HEK293 (cell line): ENCODE data around the gene OPN5.

Experiments
- CTCF ChIP-seq: fragments of 450-650 bp; formaldehyde crosslinking; IDR thresholded peaks from 2 replicates; pipeline ENCODE4 v1.5.1; 2016; ENCODE audit warnings: missing biosample characterization, missing genetic modification characterization
- HOXC10 ChIP-seq: sonication (generic); formaldehyde crosslinking; IDR thresholded peaks from 2 replicates; pipeline ENCODE4 v1.8.1; 2023; ENCODE audit warnings: mild to moderate bottlenecking, missing genetic modification reagents
- OSR2 ChIP-seq: fragments of 450-650 bp; formaldehyde crosslinking; IDR thresholded peaks from 2 replicates; pipeline ENCODE4 v1.5.1; 2016; ENCODE audit warnings: missing biosample characterization, missing genetic modification characterization
- PBX3 ChIP-seq: sonication (generic); formaldehyde crosslinking; IDR thresholded peaks from 2 replicates; pipeline ENCODE4 v1.8.1; 2022; ENCODE audit warnings: mild to moderate bottlenecking, moderate library complexity, missing genetic modification reagents
- REST ChIP-seq: fragments of 450-650 bp; formaldehyde crosslinking; IDR thresholded peaks from 2 replicates; pipeline ENCODE4 v1.5.1; 2016; ENCODE audit warnings: missing biosample characterization, missing genetic modification characterization
- ZBTB21 ChIP-seq: fragments of 450-650 bp; formaldehyde crosslinking; IDR thresholded peaks from 2 replicates; pipeline ENCODE4 v1.5.1; 2017; ENCODE audit warnings: missing biosample characterization, missing genetic modification characterization
- ZBTB49 ChIP-seq: fragments of 450-650 bp; formaldehyde crosslinking; IDR thresholded peaks from 2 replicates; pipeline ENCODE4 v1.5.1; 2016; ENCODE audit warnings: missing biosample characterization, missing genetic modification characterization, low read depth
- ZNF112 ChIP-seq: fragments of 450-650 bp; formaldehyde crosslinking; IDR thresholded peaks from 2 replicates; pipeline ENCODE4 v1.5.0; 2017; ENCODE audit warnings: missing biosample characterization, missing genetic modification characterization
- ZNF24 ChIP-seq: fragments of 450-650 bp; formaldehyde crosslinking; IDR thresholded peaks from 2 replicates; pipeline ENCODE4 v1.5.1; 2016; ENCODE audit warnings: missing biosample characterization, missing genetic modification characterization
- ZNF266 ChIP-seq: fragments of 450-650 bp; formaldehyde crosslinking; IDR thresholded peaks from 2 replicates; pipeline ENCODE4 v1.5.1; 2016; ENCODE audit warnings: missing biosample characterization, missing genetic modification characterization, low read depth
- ZNF311 ChIP-seq: fragments of 450-650 bp; formaldehyde crosslinking; IDR thresholded peaks from 2 replicates; pipeline ENCODE4 v1.5.1; 2017; ENCODE audit warnings: missing biosample characterization, missing genetic modification characterization, borderline replicate concordance
- ZNF354C ChIP-seq: fragments of 450-650 bp; formaldehyde crosslinking; IDR thresholded peaks from 2 replicates; pipeline ENCODE4 v1.5.1; 2016; ENCODE audit warnings: missing biosample characterization, missing genetic modification characterization, low read depth, borderline replicate concordance
- ZNF558 ChIP-seq: fragments of 450-650 bp; formaldehyde crosslinking; IDR thresholded peaks from 2 replicates; pipeline ENCODE4 v1.5.1; 2016; ENCODE audit warnings: missing biosample characterization, missing genetic modification characterization
- ZNF776 ChIP-seq: fragments of 450-650 bp; formaldehyde crosslinking; IDR thresholded peaks from 2 replicates; pipeline ENCODE4 v1.5.0; 2017; ENCODE audit warnings: missing biosample characterization, missing genetic modification characterization, borderline replicate concordance

- TF ChIP-seq ZNF354C (tag by site-specific recombination): no peak
- no peak for TF ChIP-seq ZNF24 (tag by site-specific recombination)
- no peak for TF ChIP-seq CTCF (tag by site-specific recombination)
- TF ChIP-seq ZBTB49 (tag by site-specific recombination): no peak
- no peak for TF ChIP-seq OSR2 (tag by site-specific recombination)
- no peak for TF ChIP-seq ZBTB21
- TF ChIP-seq REST (tag by site-specific recombination): no peak
- no peak for TF ChIP-seq ZNF311 (tag by site-specific recombination)
- TF ChIP-seq ZNF266: no peak
- no peak for TF ChIP-seq ZNF776
- no peak for TF ChIP-seq ZNF112 (tag by site-specific recombination)
- no peak for TF ChIP-seq HOXC10
- no peak for TF ChIP-seq PBX3 (CRISPR knock-in tag)
- TF ChIP-seq ZNF558 (tag by site-specific recombination): no peak
Observed at GRCh38 chr6:47772359-47772758, 9.5 kb upstream of the OPN5 start.
